T-helper 1 cell treated with Interleukin-12 subunit alpha and Interleukin-12 subunit beta and Interleukin-4 antibody, amounts not matched to agents 30 ng/mL and 1 ng/mL, for 36 hours (primary cell): ENCODE data around the gene TAF3. TPM values are rescaled to one million over a fixed set of nuclear protein-coding genes. Genes with fewer than 3 reads are reported as not detected.

ENCODE experiments used
- total RNA-seq: library from RNA; stranded (reverse); gene quantifications from 2 replicates; pipeline ENCODE4 v1.2.3, GENCODE V29; 2022

Gene TAF3
- total RNA-seq, 1 donor from 2014 or later: 16.6 TPM

Other genes starting within 250 kb of the TAF3 start
- not detected in 2 replicates for gene ITIH5, start 151.5 kb upstream of the TAF3 start, total RNA-seq
- not detected in 2 replicates for gene ITIH2, start 115.2 kb upstream of the TAF3 start, total RNA-seq
- gene KIN, start 30.5 kb upstream of the TAF3 start, total RNA-seq: 13.9 and 17.2 TPM in 2 replicates
- gene ATP5F1C, start 30.3 kb upstream of the TAF3 start, total RNA-seq: 280 and 283 TPM in 2 replicates
- 59.5 and 62.6 TPM in 2 replicates for gene GATA3, start 236.2 kb downstream of the TAF3 start, total RNA-seq